H1 (cell line): Measurements from ENCODE around the gene PPP1R15B. TPM values are rescaled to one million over a fixed set of nuclear protein-coding genes. Genes with fewer than 3 reads are reported as not detected.

Experiments used
- ASH2L ChIP-seq: fragments of 200-600, 300-600 bp; sonication (generic); IDR thresholded peaks from one replicate; pipeline ENCODE4 v1.7.1; 2017; ENCODE audit warnings: low read length
- BCL11A ChIP-seq, 2 experiments: IDR thresholded peaks; one replicate each; pipeline ENCODE4 v1.6.1; 2011; ENCODE audit warnings: low read depth in 2 of 2, low read length in 2 of 2, mild to moderate bottlenecking in 2 of 2
- BRCA1 ChIP-seq: IDR thresholded peaks from 2 replicates; pipeline ENCODE4 v1.6.1; 2012; ENCODE audit warnings: low read depth, low read length, improper control_type of control experiment
- CBX8 ChIP-seq: fragments of 300-800, 300-1000 bp; sonication (generic); IDR thresholded peaks from 2 replicates; pipeline ENCODE4 v1.7.1; 2016; ENCODE audit warnings: low read depth, low read length, borderline replicate concordance
- CEBPB ChIP-seq: IDR thresholded peaks from 2 replicates; pipeline ENCODE4 v1.6.1; 2012; ENCODE audit warnings: low read depth, low read length
- CTCF ChIP-seq, 3 experiments: IDR thresholded peaks; 1 replicate in 2 of 3; 2 replicates in 1 of 3; pipeline versions ENCODE4 v1.5.1 to v1.6.1; 2011; ENCODE audit warnings: low read length in 3 of 3, mild to moderate bottlenecking in 3 of 3, inconsistent platforms in 2 of 3, low read depth in 1 of 3, moderate library complexity in 1 of 3; ENCODE audit not compliant: insufficient read depth in 1 of 3; ENCODE audit errors: control extremely low read depth in 1 of 3
- GTF2F1 ChIP-seq: IDR thresholded peaks from 2 replicates; pipeline ENCODE4 v1.6.1; 2012; ENCODE audit warnings: low read depth, low read length, improper control_type of control experiment, borderline replicate concordance
- HDAC2 ChIP-seq, 2 experiments: fragments of 300-600 bp in 1 of 2; sonication (generic) in 1 of 2; IDR thresholded peaks; 2 replicates each; pipeline ENCODE4 v1.6.1; 2011 to 2012; ENCODE audit warnings: low read depth in 2 of 2, low read length in 2 of 2, mild to moderate bottlenecking in 2 of 2, moderate library complexity in 2 of 2, borderline replicate concordance in 1 of 2, inconsistent platforms in 1 of 2
- JUND ChIP-seq: IDR thresholded peaks from 2 replicates; pipeline ENCODE4 v1.6.1; 2011; ENCODE audit warnings: mild to moderate bottlenecking, improper control_type of control experiment, low read length
- KDM1A ChIP-seq: fragments of 200-600, 300-600 bp; sonication (generic); IDR thresholded peaks from 2 replicates; pipeline ENCODE4 v1.7.1; 2016; ENCODE audit warnings: mild to moderate bottlenecking, low read length, borderline replicate concordance
- MAFK ChIP-seq: IDR thresholded peaks from 2 replicates; pipeline ENCODE4 v1.6.1; 2012; ENCODE audit warnings: low read depth, mild to moderate bottlenecking, improper control_type of control experiment, low read length
- NANOG ChIP-seq: IDR thresholded peaks from 2 replicates; pipeline ENCODE4 v1.6.1; 2011; ENCODE audit warnings: low read length, low read depth, mild to moderate bottlenecking, inconsistent platforms; ENCODE audit not compliant: insufficient read depth, poor library complexity, severe bottlenecking
- NRF1 ChIP-seq: IDR thresholded peaks from 2 replicates; pipeline ENCODE4 v1.6.1; 2011; ENCODE audit warnings: mild to moderate bottlenecking, low read depth, low read length, improper control_type of control experiment
- POLR2AphosphoS5 ChIP-seq: IDR thresholded peaks from 2 replicates; pipeline ENCODE4 v1.6.1; 2011; ENCODE audit warnings: low read depth, low read length
- RBBP5 ChIP-seq: IDR thresholded peaks from 2 replicates; pipeline ENCODE4 v1.7.1; 2012; ENCODE audit warnings: low read depth, mild to moderate bottlenecking, inconsistent platforms, low read length, moderate library complexity, borderline replicate concordance
- RXRA ChIP-seq: IDR thresholded peaks from 2 replicates; pipeline ENCODE4 v1.6.1; 2011; ENCODE audit warnings: low read depth, mild to moderate bottlenecking, low read length, moderate library complexity; ENCODE audit not compliant: insufficient read depth
- SAP30 ChIP-seq: fragments of 300-600 bp; sonication (generic); IDR thresholded peaks from 2 replicates; pipeline ENCODE4 v1.7.1; 2012; ENCODE audit warnings: low read length, moderate library complexity, mild to moderate bottlenecking, inconsistent platforms; ENCODE audit not compliant: insufficient read depth, insufficient replicate concordance
- SIN3A ChIP-seq, 2 experiments: IDR thresholded peaks in 1 of 2; conservative IDR thresholded peaks in 1 of 2; 2 replicates each; pipeline ENCODE4 v1.6.1; 2011 to 2012; ENCODE audit warnings: low read length in 2 of 2, improper control_type of control experiment in 1 of 2, low read depth in 1 of 2, mild to moderate bottlenecking in 1 of 2
- SIRT6 ChIP-seq: IDR thresholded peaks from one replicate; pipeline ENCODE4 v1.7.1; 2012; ENCODE audit warnings: low read length, inconsistent platforms
- SIX5 ChIP-seq: IDR thresholded peaks from 2 replicates; pipeline ENCODE4 v1.6.1; 2011; ENCODE audit warnings: mild to moderate bottlenecking, low read depth, low read length
- TBP ChIP-seq: IDR thresholded peaks from 2 replicates; pipeline ENCODE4 v1.6.1; 2011; ENCODE audit warnings: low read depth, low read length, improper control_type of control experiment
- TEAD4 ChIP-seq: IDR thresholded peaks from 2 replicates; pipeline ENCODE4 v1.6.1; 2012; ENCODE audit warnings: low read depth, low read length, inconsistent platforms, mixed read lengths
- polyA plus RNA-seq, 7 experiments: library from polyadenylated mRNA; depleted of rRNA in 3 of 7; stranded (reverse) in 5 of 7; unstranded in 2 of 7; fragments of >200 nt in 5 of 7; fragments of 200-250 nt in 2 of 7; gene quantifications; 1 replicate in 5 of 7; 2 replicates in 1 of 7; 4 replicates in 1 of 7; pipeline versions ENCODE4 v1.2.1 to v1.2.3, GENCODE V29; 2011 to 2013; ENCODE audit warnings: missing spikeins in 2 of 7, mixed read lengths in 2 of 7
- total RNA-seq: library from RNA; stranded (reverse); fragmentation: NEBNext Ultra II Directional; extraction: Animal tissue kit (Norgen Biotek cat#: 25700); gene quantifications from 2 replicates; pipeline ENCODE4 v1.2.1, GENCODE V29; 2021

PPP1R15B gene
- total and polyA plus RNA-seq, 2 of the 8 experiments (the other 6 are each of a cell fraction or from before 2014, with no cell fraction given), result 14.4 to 72.2 TPM

DNA sequence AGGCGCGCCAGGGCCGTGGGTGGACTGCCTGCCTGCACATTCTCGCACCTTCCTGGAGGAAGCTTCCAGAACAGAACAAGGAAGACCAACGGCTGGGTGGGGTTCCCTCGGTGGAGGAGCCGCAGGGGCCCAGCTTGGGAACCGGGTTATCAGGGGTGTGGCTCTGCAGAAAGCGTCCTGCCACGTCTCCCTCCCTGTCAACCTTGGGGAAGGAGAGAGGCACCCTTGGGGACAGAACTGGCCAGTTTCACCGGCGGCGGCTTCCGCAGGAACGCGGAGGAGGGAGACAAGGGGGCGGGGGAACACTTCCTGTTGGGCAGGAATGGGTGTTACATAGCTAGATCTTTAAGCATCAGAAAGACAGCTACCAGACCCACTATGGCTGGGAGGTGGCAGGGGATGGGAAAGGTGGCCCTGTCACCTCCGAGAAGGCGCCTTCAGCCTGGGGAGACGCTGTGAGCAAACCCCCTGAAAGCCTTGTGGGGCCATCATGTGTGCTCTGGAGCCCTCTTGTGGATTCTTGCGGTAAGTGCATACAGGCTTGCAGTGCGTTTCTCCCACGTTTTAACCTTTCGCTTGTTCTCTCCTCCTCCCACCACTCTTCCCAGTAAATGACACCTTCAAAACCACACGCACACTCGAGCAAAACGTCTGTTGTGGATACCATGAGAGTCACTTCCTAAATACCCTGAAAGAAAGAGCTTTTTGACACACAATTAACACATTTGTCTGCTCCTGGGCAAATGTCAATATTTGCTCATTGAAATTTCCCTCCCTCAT is 48.1 kb downstream of the PPP1R15B start (continued):
- TF ChIP-seq CBX8 (no peak), CEBPB (no peak), NRF1 (no peak), ASH2L (peak; percentile 61), NANOG (no peak), GTF2F1 (no peak), CTCF (IDR thresholded peaks at IDR 0.05; ENCODE audit: control extremely low read depth in 1 of 3, insufficient read depth in 1 of 3, low read depth in 1 of 3, low read length in 3 of 3) (peak; percentile 84 to 98 (median 93)), HDAC2 (IDR thresholded peaks at IDR 0.05; ENCODE audit: borderline replicate concordance in 1 of 2, low read depth in 2 of 2, low read length in 2 of 2) (no peak), BRCA1 (no peak), RXRA (no peak), SIRT6 (no peak), BCL11A (IDR thresholded peaks at IDR 0.05; ENCODE audit: low read depth in 2 of 2, low read length in 2 of 2) (no peak), SIN3A (conservative IDR thresholded peaks at IDR 0.05 in 1 of 2, IDR thresholded peaks at IDR 0.05 in 1 of 2; ENCODE audit: low read depth in 1 of 2, low read length in 2 of 2) (peak in 1 of 2 experiments; percentile 59; a peak in 1 of 4 replicates), SIX5 (no peak), RBBP5 (no peak), JUND (no peak), POLR2AphosphoS5 (no peak), SAP30 (peak; percentile 36), TEAD4 (0 out of 2 replicates have a peak, but pooled peaks have one; percentile 27), KDM1A (no peak), MAFK (no peak), TBP (no peak)
